NK-92 treated with Interleukin-12 subunit alpha and Interleukin-12 subunit beta, amount 100 ng/mL, for 24 hours (cell line): ENCODE measurements around the gene SPTSSB.

Source experiments
- DNase-seq: peaks from one replicate; lab custom pipeline; 2025; lab: John Stamatoyannopoulos, UW

The SPTSSB gene

GRCh38 chr3:161371441-161372320, at the start of gene SPTSSB:
Gene SPTSSB, minus strand, starts transcription at chr3:161371517. Its CDS starts 25,194 bp downstream, at chr3:161346323.
- DNase-seq: no peak

- DNase-seq: no peak
Observed at GRCh38 chr3:161420746-161421145, 49.4 kb upstream of the SPTSSB start.

- DNase-seq: no peak
Observed at GRCh38 chr3:161419555-161420333, 48.4 kb upstream of the SPTSSB start.

GRCh38 chr3:161415506-161416231, 44.4 kb upstream of the SPTSSB start:
- DNase-seq: no peak

- DNase-seq: no peak
Observed at GRCh38 chr3:161414907-161415306, 43.6 kb upstream of the SPTSSB start.

GRCh38 chr3:161413855-161414210, 42.5 kb upstream of the SPTSSB start:
- no peak for DNase-seq

- DNase-seq: no peak
Observed at GRCh38 chr3:161413127-161413854, 42.0 kb upstream of the SPTSSB start.

- DNase-seq: no peak
Observed at GRCh38 chr3:161412123-161412522, 40.8 kb upstream of the SPTSSB start.

GRCh38 chr3:161409858-161410257, 38.5 kb upstream of the SPTSSB start:
- no peak for DNase-seq

- DNase-seq: no peak
Observed at GRCh38 chr3:161409069-161409468, 37.8 kb upstream of the SPTSSB start.

GRCh38 chr3:161406594-161407555, 35.6 kb upstream of the SPTSSB start:
- DNase-seq: no peak

GRCh38 chr3:161405836-161406235, 34.5 kb upstream of the SPTSSB start:
- no peak for DNase-seq

- DNase-seq: no peak
Observed at GRCh38 chr3:161405087-161405486, 33.8 kb upstream of the SPTSSB start.

- no peak for DNase-seq
Observed at GRCh38 chr3:161403251-161403650, 31.9 kb upstream of the SPTSSB start.

- DNase-seq: no peak
Observed at GRCh38 chr3:161401389-161401788, 30.1 kb upstream of the SPTSSB start.

- no peak for DNase-seq
Observed at GRCh38 chr3:161400650-161401049, 29.3 kb upstream of the SPTSSB start.

- DNase-seq: no peak
Observed at GRCh38 chr3:161395115-161396012, 24.0 kb upstream of the SPTSSB start.

- no peak for DNase-seq
Observed at GRCh38 chr3:161393803-161394202, 22.5 kb upstream of the SPTSSB start.

- DNase-seq: no peak
Observed at GRCh38 chr3:161393310-161393709, 22.0 kb upstream of the SPTSSB start.

- DNase-seq: no peak
Observed at GRCh38 chr3:161392853-161393252, 21.5 kb upstream of the SPTSSB start.
